PC-3 (cell line): ENCODE measurements around the gene ARHGAP6. TPM values are rescaled to one million over a fixed set of nuclear protein-coding genes. Genes with fewer than 3 reads are reported as not detected.
A peak's percentile ranks its signal among the peaks of the same experiment; 100 is the strongest.

Source experiments
- ATAC-seq: fragments of 200-7000 bp; cut with Tn5 transposase; 2 replicates; pipeline ENCODE4 v1.9.1; 2020; ENCODE audit warnings: mild to moderate bottlenecking, moderate library complexity
- BruUV-seq: library from RNA; stranded (reverse); fragments of 400-500 nt; replicated peaks from 2 replicates; lab custom pipeline; 2021; lab: Mats Ljungman, UMichigan
- CTCF ChIA-PET: fragments of 300-600 bp; sonication (Branson Sonifier 250); formaldehyde crosslinking; loops from one replicate; lab custom pipeline; 2022; ENCODE audit warnings: antibody characterized with exemption; lab: Charles Lee
- POLR2A ChIA-PET: fragments of 300-600 bp; sonication (Branson Sonifier 250); formaldehyde crosslinking; loops from one replicate; lab custom pipeline; 2022; ENCODE audit warnings: antibody characterized with exemption; ENCODE audit not compliant: unreplicated experiment; lab: Charles Lee
- DNase-seq: peaks from one replicate; pipeline ENCODE4 v3.0.0-alpha.2; 2015
- H2AFZ ChIP-seq: fragments of 300-600 bp; sonication (generic); 2 replicates; pipeline ENCODE4 v1.6.0; 2016; ENCODE audit warnings: antibody characterized with exemption, low read length
- H3F3A ChIP-seq: fragments of 300-600 bp; sonication (generic); one replicate; pipeline ENCODE4 v1.6.0; 2017; ENCODE audit warnings: antibody characterized with exemption, low read length, control low read depth, mild to moderate bottlenecking; ENCODE audit not compliant: unreplicated experiment
- H3K27ac ChIP-seq: fragments of 300-600 bp; sonication (generic); 2 replicates; pipeline ENCODE4 v1.5.1; 2016; ENCODE audit warnings: mild to moderate bottlenecking, low read length
- H3K27me3 ChIP-seq: fragments of 300-600 bp; sonication (generic); 2 replicates; pipeline ENCODE4 v1.6.1; 2016; ENCODE audit warnings: low read length, mixed read lengths
- H3K36me3 ChIP-seq: fragments of 300-600 bp; sonication (generic); 2 replicates; pipeline ENCODE4 v1.6.1; 2016; ENCODE audit warnings: low read depth, mixed run types, low read length, mixed read lengths
- H3K4me1 ChIP-seq: fragments of 300-600 bp; sonication (generic); 2 replicates; pipeline ENCODE4 v1.5.1; 2016; ENCODE audit warnings: low read length; ENCODE audit not compliant: insufficient read depth
- H3K4me2 ChIP-seq: fragments of 300-600 bp; sonication (generic); 2 replicates; pipeline ENCODE4 v1.6.0; 2016; ENCODE audit warnings: low read length
- H3K4me3 ChIP-seq: fragments of 300-600 bp; sonication (generic); 2 replicates; pipeline ENCODE4 v1.5.1; 2016; ENCODE audit warnings: mild to moderate bottlenecking, low read length, mixed read lengths
- H3K79me2 ChIP-seq: fragments of 300-600 bp; sonication (generic); 2 replicates; pipeline ENCODE4 v1.6.1; 2017; ENCODE audit warnings: low read length, mixed read lengths
- H3K9ac ChIP-seq: fragments of 300-600 bp; sonication (generic); 2 replicates; pipeline ENCODE4 v1.6.0; 2016; ENCODE audit warnings: mild to moderate bottlenecking, low read length
- H3K9me2 ChIP-seq: fragments of 300-600 bp; sonication (generic); replicated peaks from 2 replicates; pipeline ENCODE4 v1.6.1; 2016; ENCODE audit warnings: mixed run types, low read length, mixed read lengths
- H3K9me3 ChIP-seq: fragments of 300-600 bp; sonication (generic); 2 replicates; pipeline ENCODE4 v1.6.1; 2016; ENCODE audit warnings: low read length, mixed read lengths
- H4K20me1 ChIP-seq: fragments of 300-600 bp; sonication (generic); 2 replicates; pipeline ENCODE4 v1.6.1; 2016; ENCODE audit warnings: low read length, mixed read lengths
- EZH2 ChIP-seq: fragments of 300-600 bp; sonication (generic); IDR thresholded peaks from one replicate; pipeline ENCODE4 v1.6.1; 2017; ENCODE audit warnings: antibody characterized with exemption, mild to moderate bottlenecking, low read length; ENCODE audit not compliant: unreplicated experiment
- EZH2phosphoT487 ChIP-seq: fragments of 300-600 bp; sonication (generic); IDR thresholded peaks from 2 replicates; pipeline ENCODE4 v1.6.1; 2018; ENCODE audit warnings: mild to moderate bottlenecking, antibody characterized with exemption, low read length, borderline replicate concordance
- intact Hi-C: fragments of 100-400 bp; cut with micrococcal nuclease; formaldehyde crosslinking; loops from 2 replicates; pipeline ENCODE4 v1.9.0; 2023
- total RNA-seq: library from RNA; depleted of rRNA; stranded (reverse); fragments of >200 nt; gene quantifications from 2 replicates; pipeline ENCODE4 v1.2.3, GENCODE V29; 2014
- TF ChIP-seq, protein P1 (sequence below): fragments of 300-600 bp; sonication (generic); conservative IDR thresholded peaks from 2 replicates; pipeline ENCODE4 v1.5.1; 2017; ENCODE audit warnings: antibody characterized with exemption, low read depth, mild to moderate bottlenecking, low read length

Gene ARHGAP6
- total RNA-seq, 1 experiment from 2014 or later = 2.8 TPM

DNA sequence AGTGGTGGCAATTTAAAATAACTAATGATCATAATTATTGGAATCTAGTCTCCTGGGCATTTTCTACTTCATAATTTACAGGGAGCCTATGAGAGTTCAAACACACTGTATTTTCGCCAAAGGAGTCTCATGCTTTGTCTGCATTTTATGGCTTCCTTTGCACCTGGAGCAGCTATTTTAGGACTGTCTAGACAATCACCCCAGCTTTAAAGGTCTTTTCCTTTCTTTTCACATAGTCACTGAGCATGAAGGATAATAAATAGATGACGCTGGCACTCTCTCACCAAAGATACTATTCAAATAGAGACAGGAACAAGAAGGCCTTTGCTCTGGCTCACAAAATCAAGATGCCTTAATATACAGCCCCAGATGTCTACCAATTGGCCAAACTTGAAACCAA is 329.5 kb downstream of the ARHGAP6 start:
- no peak overlapping the region for H2AFZ ChIP-seq
- no peaks in the 10 kb centered on the region for H4K20me1 ChIP-seq
- no TSS peak for BruUV-seq
- no peaks in the 10 kb centered on the region for H3F3A ChIP-seq
- ChIA-PET POLR2A (no interaction called here), CTCF (no interaction called here)
- H3K4me1 ChIP-seq = peaks cover 4% of the 10 kb centered on the region
- no peak overlapping the region for H3K4me3 ChIP-seq
- no peaks in the 10 kb centered on the region for H3K9me3 ChIP-seq
- H3K27ac ChIP-seq = no peak overlapping the region
- H3K36me3 ChIP-seq = no peaks in the 10 kb centered on the region
- H3K4me2 ChIP-seq = no peak overlapping the region
- no peaks in the 10 kb centered on the region for H3K9me2 ChIP-seq
- H3K9ac ChIP-seq = no peak overlapping the region
- ATAC-seq (no peak), DNase-seq (no peak)
- H3K79me2 ChIP-seq = no peaks in the 10 kb centered on the region
- TF ChIP-seq EZH2 (no peak), EZH2phosphoT487 (no peak)
- TF ChIP-seq, protein P1, sequence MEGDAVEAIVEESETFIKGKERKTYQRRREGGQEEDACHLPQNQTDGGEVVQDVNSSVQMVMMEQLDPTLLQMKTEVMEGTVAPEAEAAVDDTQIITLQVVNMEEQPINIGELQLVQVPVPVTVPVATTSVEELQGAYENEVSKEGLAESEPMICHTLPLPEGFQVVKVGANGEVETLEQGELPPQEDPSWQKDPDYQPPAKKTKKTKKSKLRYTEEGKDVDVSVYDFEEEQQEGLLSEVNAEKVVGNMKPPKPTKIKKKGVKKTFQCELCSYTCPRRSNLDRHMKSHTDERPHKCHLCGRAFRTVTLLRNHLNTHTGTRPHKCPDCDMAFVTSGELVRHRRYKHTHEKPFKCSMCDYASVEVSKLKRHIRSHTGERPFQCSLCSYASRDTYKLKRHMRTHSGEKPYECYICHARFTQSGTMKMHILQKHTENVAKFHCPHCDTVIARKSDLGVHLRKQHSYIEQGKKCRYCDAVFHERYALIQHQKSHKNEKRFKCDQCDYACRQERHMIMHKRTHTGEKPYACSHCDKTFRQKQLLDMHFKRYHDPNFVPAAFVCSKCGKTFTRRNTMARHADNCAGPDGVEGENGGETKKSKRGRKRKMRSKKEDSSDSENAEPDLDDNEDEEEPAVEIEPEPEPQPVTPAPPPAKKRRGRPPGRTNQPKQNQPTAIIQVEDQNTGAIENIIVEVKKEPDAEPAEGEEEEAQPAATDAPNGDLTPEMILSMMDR = no peak
- intact Hi-C loops = no loop called here
- no peaks in the 10 kb centered on the region for H3K27me3 ChIP-seq

DNA sequence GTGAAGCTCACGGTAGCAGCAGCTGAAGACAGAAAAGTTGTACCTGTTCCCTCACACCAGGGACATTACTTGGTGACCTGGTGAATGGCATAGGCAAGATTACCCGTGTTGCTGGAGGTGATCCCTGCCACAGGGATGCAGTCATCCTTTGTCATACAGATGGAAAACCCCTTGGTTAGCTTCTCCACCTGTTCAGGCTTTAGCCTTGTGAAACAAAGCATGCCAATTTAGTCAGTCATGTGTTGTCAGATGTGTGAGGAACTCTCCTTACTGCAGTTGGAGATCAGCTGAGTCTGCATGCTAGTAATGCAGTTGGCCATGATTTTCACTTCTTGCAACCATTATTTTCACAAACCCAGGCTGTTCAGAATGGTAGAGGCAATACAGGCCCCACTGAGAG is 331.6 kb downstream of the ARHGAP6 start:
- no peaks in the 10 kb centered on the region for H4K20me1 ChIP-seq
- peak; percentile 27 for DNase-seq
- intact Hi-C loops = no loop called here

DNA sequence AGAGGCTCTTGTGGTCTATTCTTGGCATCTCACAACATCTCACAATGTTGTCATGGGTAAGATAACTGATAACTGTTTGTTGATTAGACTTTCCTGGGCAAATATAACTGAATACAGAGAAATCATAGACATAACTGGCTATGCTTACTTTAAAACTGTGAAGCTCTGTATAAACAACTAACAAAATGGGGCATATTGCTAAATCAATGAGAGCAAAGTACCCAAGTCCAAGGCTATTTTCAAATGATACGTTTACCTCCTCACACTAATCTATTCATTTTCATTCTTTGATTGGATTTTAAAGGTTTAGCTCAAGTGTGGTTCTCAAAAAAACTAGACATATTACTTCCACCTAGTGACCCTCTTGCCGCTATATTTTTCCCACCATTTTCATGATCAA is 333.9 kb downstream of the ARHGAP6 start:
- Histone ChIP-seq H4K20me1 (no peaks in the 10 kb centered on the region), H3K27me3 (no peaks in the 10 kb centered on the region), H3K36me3 (no peaks in the 10 kb centered on the region), H3K9me3 (no peaks in the 10 kb centered on the region), H3K4me1 (peaks cover 13% of the 10 kb centered on the region), H3K9ac (no peak overlapping the region), H2AFZ (no peak overlapping the region), H3K27ac (no peak overlapping the region), H3K4me2 (no peak overlapping the region), H3F3A (no peaks in the 10 kb centered on the region), H3K4me3 (no peak overlapping the region), H3K9me2 (no peaks in the 10 kb centered on the region), H3K79me2 (no peaks in the 10 kb centered on the region)
- DNase-seq (no peak), ATAC-seq (no peak)
- intact Hi-C loops = no loop called here
- no peak for TF ChIP-seq EZH2
- TF ChIP-seq, protein P1 = no peak
- no peak for TF ChIP-seq EZH2phosphoT487
- ChIA-PET POLR2A (no interaction called here), CTCF (no interaction called here)
- no TSS peak for BruUV-seq

More for the DNA sequence above, 331.6 kb downstream of the ARHGAP6 start:
- BruUV-seq = no TSS peak
- no peaks in the 10 kb centered on the region for H3K27me3 ChIP-seq
- CTCF ChIA-PET = no interaction called here
- no peak overlapping the region for H3K4me2 ChIP-seq
- H3K4me3 ChIP-seq = no peak overlapping the region
- no peaks in the 10 kb centered on the region for H3K79me2 ChIP-seq
- TF ChIP-seq EZH2phosphoT487 = no peak
- no peak for TF ChIP-seq EZH2
- TF ChIP-seq, protein P1 = no peak
- ATAC-seq = no peak
- no peaks in the 10 kb centered on the region for H3K36me3 ChIP-seq
- H3K9me2 ChIP-seq = no peaks in the 10 kb centered on the region
- H3K4me1 ChIP-seq = peaks cover 6% of the 10 kb centered on the region
- no peak overlapping the region for H2AFZ ChIP-seq
- no peaks in the 10 kb centered on the region for H3F3A ChIP-seq
- H3K9ac ChIP-seq = no peak overlapping the region
- POLR2A ChIA-PET = no interaction called here
- H3K27ac ChIP-seq = no peak overlapping the region
- H3K9me3 ChIP-seq = no peaks in the 10 kb centered on the region
